ENCODE data around the gene FLRT3.

- TF ChIP-seq, protein P1, sequence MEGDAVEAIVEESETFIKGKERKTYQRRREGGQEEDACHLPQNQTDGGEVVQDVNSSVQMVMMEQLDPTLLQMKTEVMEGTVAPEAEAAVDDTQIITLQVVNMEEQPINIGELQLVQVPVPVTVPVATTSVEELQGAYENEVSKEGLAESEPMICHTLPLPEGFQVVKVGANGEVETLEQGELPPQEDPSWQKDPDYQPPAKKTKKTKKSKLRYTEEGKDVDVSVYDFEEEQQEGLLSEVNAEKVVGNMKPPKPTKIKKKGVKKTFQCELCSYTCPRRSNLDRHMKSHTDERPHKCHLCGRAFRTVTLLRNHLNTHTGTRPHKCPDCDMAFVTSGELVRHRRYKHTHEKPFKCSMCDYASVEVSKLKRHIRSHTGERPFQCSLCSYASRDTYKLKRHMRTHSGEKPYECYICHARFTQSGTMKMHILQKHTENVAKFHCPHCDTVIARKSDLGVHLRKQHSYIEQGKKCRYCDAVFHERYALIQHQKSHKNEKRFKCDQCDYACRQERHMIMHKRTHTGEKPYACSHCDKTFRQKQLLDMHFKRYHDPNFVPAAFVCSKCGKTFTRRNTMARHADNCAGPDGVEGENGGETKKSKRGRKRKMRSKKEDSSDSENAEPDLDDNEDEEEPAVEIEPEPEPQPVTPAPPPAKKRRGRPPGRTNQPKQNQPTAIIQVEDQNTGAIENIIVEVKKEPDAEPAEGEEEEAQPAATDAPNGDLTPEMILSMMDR (conservative IDR thresholded peaks at IDR 0.05; ENCODE audit: low read depth in 2 of 2), result no peak
- no peak for TF ChIP-seq POLR2AphosphoS5 (IDR thresholded peaks at IDR 0.05; ENCODE audit: low read depth)
Observed at GRCh38 chr20:14319704-14320103, 17.7 kb downstream of the FLRT3 start.
